Upper lobe of left lung (tissue), 6 donors: ENCODE results near the gene MOAP1. TPM values are rescaled to one million over a fixed set of nuclear protein-coding genes. Genes with fewer than 3 reads are reported as not detected.

Experiments used
- ATAC-seq, 2 donors: fragments of 200-7000 bp; cut with Tn5 transposase; one replicate each; pipeline ENCODE4 v1.9.1; 2022; ENCODE audit warnings: mild to moderate bottlenecking in 2 of 2, moderate library complexity in 2 of 2; ENCODE audit not compliant: low FRiP score in 2 of 2
- DNase-seq, 2 donors: peaks; one replicate each; pipeline ENCODE4 v3.0.0-alpha.2; 2019 to 2020
- H3K27ac ChIP-seq, 4 donors: fragments of 200-600 bp; sonication (generic); one replicate each; pipeline ENCODE4 v1.5.1; 2016 to 2019
- H3K27me3 ChIP-seq, 4 donors: fragments of 200-600 bp; sonication (generic); one replicate each; pipeline ENCODE4 v1.5.1; 2017 to 2019
- H3K36me3 ChIP-seq, 4 donors: fragments of 200-600 bp; sonication (generic); one replicate each; pipeline ENCODE4 v1.5.1; 2016 to 2019
- H3K4me1 ChIP-seq, 4 donors: fragments of 200-600 bp; sonication (generic); one replicate each; pipeline ENCODE4 v1.5.1; 2018 to 2019
- H3K4me3 ChIP-seq, 4 donors: fragments of 200-600 bp; sonication (generic); one replicate each; pipeline ENCODE4 v1.5.1; 2017 to 2019; ENCODE audit warnings: mild to moderate bottlenecking in 2 of 4, moderate library complexity in 1 of 4
- H3K9me3 ChIP-seq, 4 donors: fragments of 200-600 bp; sonication (generic); one replicate each; pipeline ENCODE4 v1.5.1; 2018 to 2019
- CTCF ChIP-seq, 6 experiments: fragments of 450-650 bp in 4 of 6; fragments of 200-600 bp in 2 of 6; sonication (generic) in 2 of 6; IDR thresholded peaks; one replicate each; pipeline ENCODE4 v1.5.1; 2016 to 2019; ENCODE audit warnings: antibody characterized with exemption in 6 of 6
- EP300 ChIP-seq, 4 donors: sonication (generic); formaldehyde crosslinking; IDR thresholded peaks; one replicate each; pipeline ENCODE4 v1.5.1; 2017; ENCODE audit warnings: antibody characterized with exemption in 4 of 4, control low read depth in 2 of 4
- POLR2A ChIP-seq, 4 donors: fragments of 450-650 bp; IDR thresholded peaks; one replicate each; pipeline ENCODE4 v1.5.1; 2016 to 2017; ENCODE audit warnings: antibody characterized with exemption in 4 of 4, mild to moderate bottlenecking in 2 of 4
- POLR2AphosphoS5 ChIP-seq, 2 donors: sonication (generic); formaldehyde crosslinking; IDR thresholded peaks; one replicate each; pipeline ENCODE4 v1.5.1; 2017; ENCODE audit warnings: antibody characterized with exemption in 2 of 2
- WGBS, 2 donors: methylation state at CpG; one replicate each; pipeline ENCODE4 v1.1.5; 2017 to 2018; 5-methylcytosine and 5-hydroxymethylcytosine counted together
- total RNA-seq, 6 donors: library from RNA; depleted of rRNA in 4 of 6; stranded (reverse); fragments of >200 nt in 4 of 6; gene quantifications; one replicate each; pipeline versions ENCODE4 v1.1.0 to v1.2.1, GENCODE V29; 2016 to 2021
- donor health status: DM: no; HTN: no; CAD: no; lungs with moderate emphysema.
- donor health status: DM: no; HTN: yes; CAD: no; lungs with severe emphysema.

Gene MOAP1
- total RNA-seq, 6 donors from 2014 or later = 14.7 to 43.8 (median 36.4) TPM

- peaks cover 12 to 55% (median 40%) of the 10 kb centered on the region in 4 donors for H3K36me3 ChIP-seq
- DNase-seq (no peak), ATAC-seq (no peak)
- no peaks in the 10 kb centered on the region for H3K27me3 ChIP-seq
- H3K27ac ChIP-seq = no peak overlapping the region
- H3K4me1 ChIP-seq = peaks cover 0 to 11% (median 8%) of the 10 kb centered on the region in 4 donors
- TF ChIP-seq CTCF (IDR thresholded peaks at IDR 0.05) = no peak
- no peak for TF ChIP-seq POLR2A (IDR thresholded peaks at IDR 0.05)
- TF ChIP-seq EP300 (IDR thresholded peaks at IDR 0.05) = no peak
- no peak for TF ChIP-seq POLR2AphosphoS5 (IDR thresholded peaks at IDR 0.05)
- no peaks in the 10 kb centered on the region for H3K9me3 ChIP-seq
- 95 to 97% methylated on average over 6 to 8 of the region's 8 CpGs for WGBS, 2 donors
- H3K4me3 ChIP-seq = no peak overlapping the region
Measured at GRCh38 chr14:93228550-93228949, 43.9 kb upstream of the MOAP1 start.

- WGBS, 2 donors = 96 to 98% methylated on average over 26 to 27 of the region's 27 CpGs
- no peaks in the 10 kb centered on the region for H3K27me3 ChIP-seq
- peak in 1 of 2 donors; percentile 83 for DNase-seq
Measured at GRCh38 chr14:93223565-93223964, 38.9 kb upstream of the MOAP1 start.

GRCh38 chr14:93220509-93220908 is 35.8 kb upstream of the MOAP1 start:
- peaks cover 16 to 100% (median 61%) of the 10 kb centered on the region in 4 donors for H3K36me3 ChIP-seq
- H3K27ac ChIP-seq = no peak overlapping the region
- ATAC-seq (no peak), DNase-seq (no peak)
- H3K27me3 ChIP-seq = no peaks in the 10 kb centered on the region
- no peak overlapping the region for H3K4me3 ChIP-seq
- no peaks in the 10 kb centered on the region for H3K9me3 ChIP-seq
- TF ChIP-seq POLR2AphosphoS5 (IDR thresholded peaks at IDR 0.05) (no peak), EP300 (IDR thresholded peaks at IDR 0.05) (no peak), CTCF (IDR thresholded peaks at IDR 0.05) (no peak), POLR2A (IDR thresholded peaks at IDR 0.05) (no peak)
- H3K4me1 ChIP-seq = no peaks in the 10 kb centered on the region

More at GRCh38 chr14:93223565-93223964, 38.9 kb upstream of the MOAP1 start:
- TF ChIP-seq CTCF (IDR thresholded peaks at IDR 0.05) = no peak
- TF ChIP-seq POLR2AphosphoS5 (IDR thresholded peaks at IDR 0.05) = no peak
- TF ChIP-seq POLR2A (IDR thresholded peaks at IDR 0.05) = no peak
- TF ChIP-seq EP300 (IDR thresholded peaks at IDR 0.05) = no peak
- ATAC-seq = no peak
- Histone ChIP-seq H3K27ac (no peak overlapping the region), H3K4me1 (no peaks in the 10 kb centered on the region), H3K9me3 (no peaks in the 10 kb centered on the region), H3K36me3 (peaks cover 22 to 97% (median 66%) of the 10 kb centered on the region in 4 donors), H3K4me3 (no peak overlapping the region)

GRCh38 chr14:93219103-93219726 is 34.5 kb upstream of the MOAP1 start:
- DNase-seq = peak in 1 of 2 donors; percentile 58
- no peaks in the 10 kb centered on the region for H3K9me3 ChIP-seq
- 56 to 64% methylated on average over 3 of the region's 3 CpGs for WGBS, 2 donors
- no peaks in the 10 kb centered on the region for H3K27me3 ChIP-seq
- peaks cover 23 to 100% (median 70%) of the 10 kb centered on the region in 4 donors for H3K36me3 ChIP-seq
- no peak overlapping the region for H3K27ac ChIP-seq
- ATAC-seq = no peak
- H3K4me1 ChIP-seq = no peaks in the 10 kb centered on the region
- TF ChIP-seq POLR2A (IDR thresholded peaks at IDR 0.05) (no peak), POLR2AphosphoS5 (IDR thresholded peaks at IDR 0.05) (no peak), CTCF (IDR thresholded peaks at IDR 0.05) (peak in 5 of 6 experiments; percentile 22 to 49 (median 23))
- no peak overlapping the region for H3K4me3 ChIP-seq

- DNase-seq (no peak), ATAC-seq (no peak)
- Histone ChIP-seq H3K4me3 (no peak overlapping the region), H3K27ac (no peak overlapping the region), H3K27me3 (no peaks in the 10 kb centered on the region), H3K4me1 (no peaks in the 10 kb centered on the region), H3K36me3 (peaks cover 20 to 90% (median 61%) of the 10 kb centered on the region in 4 donors), H3K9me3 (no peaks in the 10 kb centered on the region)
- TF ChIP-seq CTCF (IDR thresholded peaks at IDR 0.05) (no peak), EP300 (IDR thresholded peaks at IDR 0.05) (no peak), POLR2A (IDR thresholded peaks at IDR 0.05) (no peak), POLR2AphosphoS5 (IDR thresholded peaks at IDR 0.05) (no peak)
- WGBS, 2 donors = 84 to 92% methylated on average over 2 of the region's 2 CpGs
Measured at GRCh38 chr14:93214598-93214997, 29.9 kb upstream of the MOAP1 start.
